ENCODE results near the gene ADH1B. TPM values are rescaled to one million over a fixed set of nuclear protein-coding genes. Genes with fewer than 3 reads are reported as not detected.

Gene ADH1B
- total RNA-seq (2022; extraction: Qiagen RNA extraction) = not detected in 5 replicates

GRCh38 chr4:99321241-99322191 lies at the start of gene ADH1B:
Gene ADH1B (minus strand): TSS chr4:99321401. CDS start chr4:99321331, 70 bp downstream.

GRCh38 chr4:99352602-99353537 lies 31.7 kb upstream of the ADH1B start, which contains the start of gene ADH1C:
Gene ADH1C (minus strand): TSS chr4:99352746. CDS start chr4:99352675, 71 bp downstream.

GRCh38 chr4:99290848-99291786 lies 30.1 kb downstream of the ADH1B start, which contains the start of gene ADH1A:
Gene ADH1A (minus strand): TSS chr4:99290985. CDS start chr4:99290914, 71 bp downstream.

Other genes with a start within 250 kb of the ADH1B start
- 102 to 133 TPM (median 105 TPM) in 5 replicates for gene ADH5, start 232.6 kb downstream of the ADH1B start, total RNA-seq (2022; extraction: Qiagen RNA extraction)
- 0.07 TPM in 1 of 5 replicates, not detected in the others for gene ADH4, start 177.1 kb downstream of the ADH1B start, total RNA-seq (2022; extraction: Qiagen RNA extraction)
- 0.07 to 0.15 TPM (median 0.12 TPM) in 3 of 5 replicates, not detected in the others for gene ADH6, start 102.2 kb downstream of the ADH1B start, total RNA-seq (2022; extraction: Qiagen RNA extraction)
- gene ADH1A, start 30.4 kb downstream of the ADH1B start, total RNA-seq (2022; extraction: Qiagen RNA extraction) = not detected in 5 replicates
- not detected in 5 replicates for gene ADH1C, start 31.3 kb upstream of the ADH1B start, total RNA-seq (2022; extraction: Qiagen RNA extraction)
- not detected in 5 replicates for gene ADH7, start 113.9 kb upstream of the ADH1B start, total RNA-seq (2022; extraction: Qiagen RNA extraction)
- gene C4orf17, start 189.6 kb upstream of the ADH1B start, total RNA-seq (2022; extraction: Qiagen RNA extraction) = not detected in 5 replicates
- 3.4 to 6.9 TPM (median 4.1 TPM) in 5 replicates for gene TRMT10A, start 242.6 kb upstream of the ADH1B start, total RNA-seq (2022; extraction: Qiagen RNA extraction)